HG02943 (cell line): ENCODE measurements around the gene UBXN6.

Experiments
- ATAC-seq: cut with Tn5 transposase; IDR thresholded peaks from one replicate; pipeline ENCODE4 v1.9.1; 2021; ENCODE audit warnings: mild to moderate bottlenecking, low read depth, moderate library complexity; ENCODE audit not compliant: unreplicated experiment

UBXN6 gene, protein sequence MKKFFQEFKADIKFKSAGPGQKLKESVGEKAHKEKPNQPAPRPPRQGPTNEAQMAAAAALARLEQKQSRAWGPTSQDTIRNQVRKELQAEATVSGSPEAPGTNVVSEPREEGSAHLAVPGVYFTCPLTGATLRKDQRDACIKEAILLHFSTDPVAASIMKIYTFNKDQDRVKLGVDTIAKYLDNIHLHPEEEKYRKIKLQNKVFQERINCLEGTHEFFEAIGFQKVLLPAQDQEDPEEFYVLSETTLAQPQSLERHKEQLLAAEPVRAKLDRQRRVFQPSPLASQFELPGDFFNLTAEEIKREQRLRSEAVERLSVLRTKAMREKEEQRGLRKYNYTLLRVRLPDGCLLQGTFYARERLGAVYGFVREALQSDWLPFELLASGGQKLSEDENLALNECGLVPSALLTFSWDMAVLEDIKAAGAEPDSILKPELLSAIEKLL

DNA sequence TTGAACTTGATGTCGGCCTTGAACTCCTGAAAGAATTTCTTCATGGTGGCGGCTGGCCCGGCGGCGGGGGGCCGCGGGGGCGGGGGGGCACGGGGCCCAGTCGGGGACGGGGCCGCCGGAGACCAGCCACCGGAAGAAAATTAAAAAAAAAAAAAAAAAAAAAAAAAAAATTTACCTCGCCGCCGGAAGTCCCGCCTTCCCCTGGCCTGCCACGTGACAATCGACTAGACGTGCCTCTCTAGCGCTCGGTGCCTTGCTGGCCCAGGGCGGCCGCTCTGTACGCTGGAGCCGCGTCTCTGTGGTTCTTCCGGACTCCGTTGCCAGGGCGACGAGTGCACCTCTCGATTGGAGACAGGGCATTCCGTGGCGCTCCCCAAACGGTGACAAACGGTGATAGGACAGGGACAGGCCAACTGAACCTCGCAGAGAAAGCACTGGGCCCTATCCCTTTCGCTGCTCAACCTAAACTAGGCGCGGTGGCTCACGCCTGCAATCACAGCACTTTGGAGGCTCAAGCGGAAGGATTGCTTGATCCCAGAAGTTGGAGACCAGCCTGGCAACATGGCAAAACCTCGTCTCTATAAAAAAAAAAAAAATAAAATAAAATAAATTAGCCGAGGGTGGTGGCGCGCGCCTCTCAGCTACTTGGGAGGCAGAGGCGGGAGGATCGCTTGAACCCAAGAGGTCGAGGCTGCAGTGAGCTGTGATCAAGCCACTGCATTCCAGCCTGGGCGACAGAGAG, at the start of gene UBXN6:
Gene UBXN6, minus strand, starts transcription at position 141 of the 742 bp plus-strand sequence. Its CDS starts 97 bp downstream, at position 44.
- peak; percentile 89 for ATAC-seq

- no peak for ATAC-seq
Measured at GRCh38 chr19:4507150-4507452, 49.5 kb upstream of the UBXN6 start.

DNA sequence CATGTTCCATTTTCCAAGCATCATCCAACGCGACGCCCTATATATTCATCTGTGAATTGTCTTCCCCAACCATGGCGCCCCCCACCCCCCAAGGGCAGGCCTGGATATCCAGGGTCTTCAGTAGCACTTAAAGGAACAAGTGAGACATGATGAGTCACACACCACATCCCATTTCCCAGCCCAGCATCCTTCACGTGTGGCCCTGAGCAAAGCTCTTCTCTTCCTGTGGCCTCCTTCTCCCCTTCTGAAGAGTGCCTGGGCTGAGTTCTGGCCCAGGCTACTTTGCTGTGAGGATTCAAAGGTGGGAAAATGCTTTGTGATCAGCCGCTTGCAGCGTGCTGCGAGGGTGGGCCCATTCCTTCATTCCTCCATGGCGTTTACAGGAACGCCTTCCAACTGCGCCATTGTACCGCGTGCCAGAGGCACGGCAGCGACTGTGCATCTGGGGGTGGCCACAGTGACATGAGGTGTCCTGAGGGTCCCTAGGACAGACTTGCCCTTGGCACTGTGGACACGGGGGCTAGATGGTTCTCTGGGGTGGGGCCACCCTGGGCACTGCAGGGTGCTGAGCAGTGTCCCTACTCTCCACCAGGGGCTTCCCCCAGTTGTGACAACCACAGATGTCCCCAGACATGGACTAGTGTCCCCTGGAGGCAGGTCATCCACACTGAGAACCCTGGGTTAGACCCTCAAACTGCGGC, 49.0 kb upstream of the UBXN6 start:
- no peak for ATAC-seq

DNA sequence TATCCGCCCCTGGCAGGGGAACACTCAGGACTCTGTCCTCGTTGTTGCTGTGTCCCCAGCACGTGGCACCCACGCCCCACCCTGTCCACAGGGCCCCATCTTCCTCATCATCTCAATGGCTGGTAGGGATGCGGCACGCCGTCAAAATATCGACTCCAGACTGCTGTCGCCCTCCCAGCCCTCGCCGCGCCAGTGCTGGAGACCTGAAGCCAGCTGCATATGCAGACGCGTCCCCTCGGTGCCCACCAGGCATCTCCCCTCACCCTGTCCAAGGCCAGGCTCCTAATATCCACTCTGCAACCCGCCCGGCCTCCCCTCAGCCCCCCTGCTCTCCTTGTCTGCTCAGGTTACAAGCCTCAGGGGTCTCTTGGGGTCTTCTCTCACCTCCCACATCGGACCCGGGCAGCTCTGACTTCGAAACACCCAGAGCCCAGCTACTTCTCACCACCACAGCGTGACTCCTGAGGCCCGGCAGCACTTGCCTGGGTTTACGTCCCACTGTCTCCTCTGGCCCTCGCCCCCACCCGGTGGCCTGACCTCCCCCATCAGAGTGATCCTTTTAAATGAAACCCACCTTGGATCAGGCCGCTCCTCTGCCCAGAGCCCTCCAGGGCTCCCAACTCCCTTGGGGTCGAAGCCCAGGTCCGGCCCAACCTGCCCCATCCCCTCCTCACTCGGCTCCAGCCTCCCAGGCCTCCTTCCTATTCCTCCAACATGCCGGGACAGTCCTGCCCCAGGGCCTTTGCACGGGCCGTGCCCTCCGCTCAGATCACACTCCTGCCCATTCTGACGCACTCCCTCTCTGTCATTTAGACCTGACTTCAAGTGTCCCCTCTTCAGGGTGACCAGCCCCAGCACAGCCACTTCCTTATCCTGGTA, 48.2 kb upstream of the UBXN6 start:
- no peak for ATAC-seq

GRCh38 chr19:4504891-4505569, 47.4 kb upstream of the UBXN6 start:
- ATAC-seq, result no peak

DNA sequence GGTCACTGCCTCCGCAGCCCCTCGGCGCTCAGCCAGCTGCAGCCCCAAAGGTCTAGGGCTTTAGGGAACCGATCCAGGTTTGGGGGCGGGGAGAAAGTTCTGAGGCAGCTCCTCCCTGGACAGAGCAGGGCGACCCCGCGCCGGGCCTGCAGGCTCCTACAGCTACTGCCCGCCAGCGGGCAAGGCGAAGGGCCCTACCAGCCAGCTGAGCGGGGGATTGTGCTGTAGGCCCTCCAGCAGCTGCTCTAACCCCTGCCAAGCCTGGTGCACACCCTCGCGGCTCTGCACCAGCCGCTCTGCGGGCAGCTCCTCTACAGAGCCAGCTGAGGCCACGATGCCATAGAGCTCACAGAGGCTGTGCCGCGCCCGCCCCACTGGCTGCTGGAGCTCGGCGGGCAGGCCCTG, 46.7 kb upstream of the UBXN6 start:
- no peak for ATAC-seq

DNA sequence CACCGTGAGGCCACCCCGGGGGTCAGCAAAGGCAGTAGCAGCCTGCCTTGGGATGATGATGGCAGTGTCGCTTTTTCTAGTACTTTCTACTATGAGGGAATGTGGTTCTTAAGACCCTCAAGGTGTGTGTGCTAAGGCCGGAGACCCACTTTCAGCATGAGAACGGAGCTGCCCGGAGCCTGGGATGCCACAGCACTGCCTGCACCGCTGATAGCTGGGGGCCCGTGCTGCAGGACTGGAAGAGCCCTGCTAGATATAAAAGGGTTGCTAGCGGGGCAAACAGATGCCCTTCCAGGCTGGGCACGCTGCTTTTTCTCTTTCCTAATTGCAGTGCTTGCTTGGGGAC, 46.2 kb upstream of the UBXN6 start:
- ATAC-seq, result no peak

- no peak for ATAC-seq
Measured at GRCh38 chr19:4503132-4503824, 45.7 kb upstream of the UBXN6 start.

- no peak for ATAC-seq
Measured at GRCh38 chr19:4502282-4503131, 44.9 kb upstream of the UBXN6 start.

GRCh38 chr19:4501691-4502090, 44.1 kb upstream of the UBXN6 start:
- no peak for ATAC-seq

DNA sequence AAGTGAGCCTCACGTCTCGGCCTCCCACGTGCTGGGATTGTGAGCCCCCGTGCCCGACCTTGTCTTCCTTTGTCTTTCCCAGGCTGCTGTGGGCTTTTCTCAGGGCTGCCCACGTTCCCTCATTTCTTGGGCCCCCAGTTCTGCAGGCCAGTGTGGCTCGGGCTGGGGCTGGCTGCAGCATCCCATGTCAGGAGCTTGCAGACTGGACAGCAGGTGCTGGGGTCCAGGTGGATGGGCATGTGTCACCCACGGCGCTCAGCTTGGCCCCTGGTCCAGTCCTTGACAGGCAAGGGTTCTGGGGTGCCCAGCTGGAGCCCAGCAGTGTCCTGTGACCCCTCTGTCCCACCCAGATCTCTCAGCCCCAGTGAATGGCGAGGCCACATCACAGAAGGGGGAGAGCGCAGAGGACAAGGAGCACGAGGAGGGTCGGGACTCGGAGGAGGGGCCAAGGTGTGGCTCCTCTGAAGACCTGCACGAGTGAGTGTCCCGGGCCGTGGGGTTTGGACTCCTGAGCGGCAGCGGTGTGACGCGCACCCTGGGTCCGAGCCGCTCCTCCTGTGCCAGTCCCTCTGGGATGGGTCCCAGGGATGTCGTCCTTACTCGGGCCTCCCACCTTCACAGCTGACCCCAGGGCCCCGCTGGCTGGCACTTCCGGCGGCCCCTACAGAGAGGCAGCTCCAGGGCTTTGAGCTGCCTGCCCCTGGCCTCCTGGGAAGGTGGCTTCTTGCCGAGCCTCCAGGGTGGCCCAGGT, 43.4 kb upstream of the UBXN6 start:
- ATAC-seq, result no peak

- ATAC-seq, result no peak
Measured at GRCh38 chr19:4499855-4500254, 42.3 kb upstream of the UBXN6 start.

DNA sequence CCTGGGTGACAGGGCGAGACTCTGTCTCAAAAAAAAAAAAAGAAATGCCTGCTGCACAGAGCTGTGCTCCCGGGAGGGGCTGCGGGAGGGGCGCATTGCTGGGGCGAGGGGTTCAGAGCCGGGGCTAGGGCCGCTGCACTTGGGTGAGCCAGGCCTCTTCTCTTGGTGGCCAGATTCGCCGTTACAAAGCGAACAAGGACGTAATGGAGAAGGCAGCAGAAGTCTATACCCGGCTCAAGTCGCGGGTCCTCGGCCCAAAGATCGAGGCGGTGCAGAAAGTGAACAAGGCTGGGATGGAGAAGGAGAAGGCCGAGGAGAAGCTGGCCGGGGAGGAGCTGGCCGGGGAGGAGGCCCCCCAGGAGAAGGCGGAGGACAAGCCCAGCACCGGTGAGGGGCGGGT, 41.7 kb upstream of the UBXN6 start:
- no peak for ATAC-seq

- no peak for ATAC-seq
Measured at GRCh38 chr19:4498694-4499093, 41.1 kb upstream of the UBXN6 start.

GRCh38 chr19:4497770-4498389, 40.3 kb upstream of the UBXN6 start:
- no peak for ATAC-seq

DNA sequence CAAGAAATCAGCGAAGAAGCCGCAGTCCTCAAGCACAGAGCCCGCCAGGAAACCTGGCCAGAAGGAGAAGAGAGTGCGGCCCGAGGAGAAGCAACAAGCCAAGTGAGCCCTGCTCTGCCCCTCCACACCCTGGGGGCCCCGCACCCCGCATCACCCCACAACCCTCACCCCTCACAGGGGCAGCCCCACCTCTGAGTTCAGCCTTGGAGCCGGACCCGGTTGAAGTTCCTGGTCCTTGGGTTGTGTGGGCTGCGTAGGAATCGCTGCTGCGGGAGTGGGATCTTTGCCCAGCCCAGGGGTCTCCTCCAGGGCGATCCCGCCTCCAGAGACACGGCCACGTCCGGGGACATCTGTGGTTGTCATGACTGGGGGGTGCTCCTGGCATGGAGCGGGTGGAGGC, 38.7 kb upstream of the UBXN6 start:
- no peak for ATAC-seq

- ATAC-seq, result no peak
Measured at GRCh38 chr19:4495471-4495870, 37.9 kb upstream of the UBXN6 start.
